ENCODE measurements around the gene KIAA0930. TPM values are rescaled to one million over a fixed set of nuclear protein-coding genes. Genes with fewer than 3 reads are reported as not detected.

Gene KIAA0930
- total and polyA plus RNA-seq, 2 donors (not counting 1 experiment from before 2014, with no cell fraction given): 27.0 to 46.8 TPM

GRCh38 chr22:45196308-45196707 is 44.4 kb downstream of the KIAA0930 start:
- no peak overlapping the region for H2AFZ ChIP-seq (ENCODE audit: insufficient read depth, low read depth, low read length, poor library complexity, severe bottlenecking)

GRCh38 chr22:45195616-45196015 is 45.1 kb downstream of the KIAA0930 start:
- H3K27ac Mint-ChIP-seq: no peak overlapping the region
- no peak overlapping the region for H3K4me3 Mint-ChIP-seq
- no peaks in the 10 kb centered on the region for H3K27me3 Mint-ChIP-seq
- Histone ChIP-seq H3K9ac (ENCODE audit: low read length) (no peak overlapping the region), H3K4me3 (ENCODE audit: control extremely low read depth in 1 of 5, extremely low read depth in 1 of 5, insufficient read depth in 1 of 5, low read depth in 2 of 5, low read length in 4 of 5) (no peak overlapping the region), H3K27ac (ENCODE audit: low read length in 2 of 2) (no peak overlapping the region), H3K4me2 (replicated peaks; ENCODE audit: low read depth, low read length, poor library complexity, severe bottlenecking) (no peak overlapping the region), H2AFZ (ENCODE audit: insufficient read depth, low read depth, low read length, poor library complexity, severe bottlenecking) (no peak overlapping the region), H3K4me1 (ENCODE audit: control insufficient read depth in 2 of 2, insufficient read depth in 2 of 2, low read length in 2 of 2) (no peaks in the 10 kb centered on the region), H3K79me2 (ENCODE audit: control insufficient read depth, insufficient read depth, low read length) (no peaks in the 10 kb centered on the region), H3K9me3 (ENCODE audit: control extremely low read depth in 1 of 3, control insufficient read depth in 2 of 3, insufficient read depth in 1 of 3, low read length in 2 of 3) (no peaks in the 10 kb centered on the region), H3K27me3 (replicated peaks in 1 of 4; ENCODE audit: control extremely low read depth in 1 of 4, control insufficient read depth in 3 of 4, insufficient read depth in 4 of 4, low read length in 3 of 4) (no peaks in the 10 kb centered on the region), H4K20me1 (ENCODE audit: control insufficient read depth, insufficient read depth, low read length, poor library complexity, severe bottlenecking) (no peaks in the 10 kb centered on the region), H3K36me3 (replicated peaks in 1 of 2; ENCODE audit: control extremely low read depth in 1 of 2, control insufficient read depth in 1 of 2, extremely low read depth in 1 of 2, insufficient read depth in 2 of 2, low read length in 1 of 2) (peaks cover 0 to 48% of the 10 kb centered on the region in 2 experiments)
- 100% methylated on average over 4 of the region's 7 CpGs for WGBS (ENCODE audit: insufficient coverage)
- intact Hi-C loops (cut with micrococcal nuclease): no loop called here
- H3K9me3 Mint-ChIP-seq (ENCODE audit: insufficient read depth): no peaks in the 10 kb centered on the region
- TF ChIP-seq EZH2 (IDR thresholded peaks at IDR 0.05; ENCODE audit: borderline replicate concordance, insufficient read depth, low read depth, low read length, poor library complexity, severe bottlenecking) (no peak), CTCF (IDR thresholded peaks at IDR 0.05) (no peak)
- no peaks in the 10 kb centered on the region for H3K4me1 Mint-ChIP-seq
- ChIA-PET CTCF (no interaction called here), POLR2A (no interaction called here)
- DNase-seq: no peak
- ATAC-seq (ENCODE audit: low read depth): no peak

More at GRCh38 chr22:45196308-45196707, 44.4 kb downstream of the KIAA0930 start:
- TF ChIP-seq EZH2 (IDR thresholded peaks at IDR 0.05; ENCODE audit: borderline replicate concordance, insufficient read depth, low read depth, low read length, poor library complexity, severe bottlenecking): no peak
- TF ChIP-seq CTCF (IDR thresholded peaks at IDR 0.05): no peak
- Mint-ChIP-seq H3K9me3 (ENCODE audit: insufficient read depth) (no peaks in the 10 kb centered on the region), H3K4me3 (no peak overlapping the region), H3K27me3 (no peaks in the 10 kb centered on the region), H3K27ac (no peak overlapping the region), H3K4me1 (no peaks in the 10 kb centered on the region)
- Histone ChIP-seq H4K20me1 (ENCODE audit: control insufficient read depth, insufficient read depth, low read length, poor library complexity, severe bottlenecking) (no peaks in the 10 kb centered on the region), H3K27me3 (replicated peaks in 1 of 4; ENCODE audit: control extremely low read depth in 1 of 4, control insufficient read depth in 3 of 4, insufficient read depth in 4 of 4, low read length in 3 of 4) (no peaks in the 10 kb centered on the region), H3K36me3 (replicated peaks in 1 of 2; ENCODE audit: control extremely low read depth in 1 of 2, control insufficient read depth in 1 of 2, extremely low read depth in 1 of 2, insufficient read depth in 2 of 2, low read length in 1 of 2) (peaks cover 0 to 55% of the 10 kb centered on the region in 2 experiments), H3K9ac (ENCODE audit: low read length) (no peak overlapping the region), H3K4me1 (ENCODE audit: control insufficient read depth in 2 of 2, insufficient read depth in 2 of 2, low read length in 2 of 2) (no peaks in the 10 kb centered on the region), H3K4me3 (ENCODE audit: control extremely low read depth in 1 of 5, extremely low read depth in 1 of 5, insufficient read depth in 1 of 5, low read depth in 2 of 5, low read length in 4 of 5) (no peak overlapping the region), H3K79me2 (ENCODE audit: control insufficient read depth, insufficient read depth, low read length) (no peaks in the 10 kb centered on the region), H3K9me3 (ENCODE audit: control extremely low read depth in 1 of 3, control insufficient read depth in 2 of 3, insufficient read depth in 1 of 3, low read length in 2 of 3) (no peaks in the 10 kb centered on the region), H3K4me2 (replicated peaks; ENCODE audit: low read depth, low read length, poor library complexity, severe bottlenecking) (no peak overlapping the region), H3K27ac (ENCODE audit: low read length in 2 of 2) (no peak overlapping the region)
- POLR2A ChIA-PET: no interaction called here
- intact Hi-C loops (cut with micrococcal nuclease): no loop called here
- DNase-seq (no peak), ATAC-seq (ENCODE audit: low read depth) (no peak)
- 93% methylated on average over 14 of the region's 16 CpGs for WGBS (ENCODE audit: insufficient coverage)
- CTCF ChIA-PET: no interaction called here

Data from B cell (primary cell).